NB4 (cell line): ENCODE results near the gene LIN28A.

Source experiments
- POLR2A ChIP-seq: IDR thresholded peaks from 2 replicates; pipeline ENCODE4 v1.6.1; 2011; ENCODE audit warnings: mild to moderate bottlenecking; ENCODE audit not compliant: insufficient read length; ENCODE audit errors: extremely low read depth
- TF ChIP-seq, protein P1 (sequence below): IDR thresholded peaks from one replicate; pipeline ENCODE4 v1.5.1; 2012; ENCODE audit warnings: low read depth, low read length
- TF ChIP-seq, protein P2 (sequence below): IDR thresholded peaks from 2 replicates; pipeline ENCODE4 v1.6.1; 2011; ENCODE audit warnings: low read depth, low read length

DNA sequence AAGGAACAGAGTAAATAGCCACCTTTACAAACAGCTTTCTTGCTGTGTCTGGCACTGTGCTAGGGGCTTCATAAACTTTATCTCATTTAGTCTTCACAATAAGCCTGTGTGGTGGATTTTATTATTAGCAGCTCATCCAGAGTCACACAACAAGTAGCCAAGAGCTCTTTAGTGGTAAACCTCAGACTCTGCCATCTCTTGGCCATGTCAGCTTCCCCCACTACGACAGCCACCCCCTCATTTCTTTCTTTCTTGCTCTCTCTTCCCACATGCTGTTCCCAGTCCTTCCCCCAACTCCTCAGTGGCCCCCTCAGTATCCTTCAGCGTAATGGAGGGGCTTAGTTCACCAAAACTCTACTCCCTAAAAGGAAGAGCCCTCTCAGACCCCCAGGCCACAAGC, 36.8 kb upstream of the LIN28A start:
- TF ChIP-seq, protein P1, sequence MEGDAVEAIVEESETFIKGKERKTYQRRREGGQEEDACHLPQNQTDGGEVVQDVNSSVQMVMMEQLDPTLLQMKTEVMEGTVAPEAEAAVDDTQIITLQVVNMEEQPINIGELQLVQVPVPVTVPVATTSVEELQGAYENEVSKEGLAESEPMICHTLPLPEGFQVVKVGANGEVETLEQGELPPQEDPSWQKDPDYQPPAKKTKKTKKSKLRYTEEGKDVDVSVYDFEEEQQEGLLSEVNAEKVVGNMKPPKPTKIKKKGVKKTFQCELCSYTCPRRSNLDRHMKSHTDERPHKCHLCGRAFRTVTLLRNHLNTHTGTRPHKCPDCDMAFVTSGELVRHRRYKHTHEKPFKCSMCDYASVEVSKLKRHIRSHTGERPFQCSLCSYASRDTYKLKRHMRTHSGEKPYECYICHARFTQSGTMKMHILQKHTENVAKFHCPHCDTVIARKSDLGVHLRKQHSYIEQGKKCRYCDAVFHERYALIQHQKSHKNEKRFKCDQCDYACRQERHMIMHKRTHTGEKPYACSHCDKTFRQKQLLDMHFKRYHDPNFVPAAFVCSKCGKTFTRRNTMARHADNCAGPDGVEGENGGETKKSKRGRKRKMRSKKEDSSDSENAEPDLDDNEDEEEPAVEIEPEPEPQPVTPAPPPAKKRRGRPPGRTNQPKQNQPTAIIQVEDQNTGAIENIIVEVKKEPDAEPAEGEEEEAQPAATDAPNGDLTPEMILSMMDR, result no peak
- TF ChIP-seq, protein P2, sequence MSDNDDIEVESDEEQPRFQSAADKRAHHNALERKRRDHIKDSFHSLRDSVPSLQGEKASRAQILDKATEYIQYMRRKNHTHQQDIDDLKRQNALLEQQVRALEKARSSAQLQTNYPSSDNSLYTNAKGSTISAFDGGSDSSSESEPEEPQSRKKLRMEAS, result no peak
- no peak for TF ChIP-seq POLR2A
